OCI-M1 (cell line): ENCODE results near the gene P2RX2.
A peak's percentile ranks its signal among the peaks of the same experiment; 100 is the strongest.

ENCODE experiments used
- DNase-seq: peaks from one replicate; lab custom pipeline; 2025; lab: John Stamatoyannopoulos, UW

P2RX2 gene

GRCh38 chr12:132620113-132620898 is 1.7 kb downstream of the P2RX2 start:
- DNase-seq = no peak

GRCh38 chr12:132620899-132621656 is 2.5 kb downstream of the P2RX2 start:
- no peak for DNase-seq

- no peak for DNase-seq
Observed at GRCh38 chr12:132621657-132622435, 3.3 kb downstream of the P2RX2 start.

- peak; percentile 15 for DNase-seq
Observed at GRCh38 chr12:132622437-132623071, 4.0 kb downstream of the P2RX2 start.

- no peak for DNase-seq
Observed at GRCh38 chr12:132623072-132623869, 4.7 kb downstream of the P2RX2 start.

- no peak for DNase-seq
Observed at GRCh38 chr12:132624186-132624855, 5.7 kb downstream of the P2RX2 start.

GRCh38 chr12:132624910-132625630 is 6.5 kb downstream of the P2RX2 start:
- DNase-seq = no peak

GRCh38 chr12:132625731-132626430 is 7.3 kb downstream of the P2RX2 start:
- no peak for DNase-seq

GRCh38 chr12:132629330-132629729 is 10.8 kb downstream of the P2RX2 start:
- DNase-seq = no peak

GRCh38 chr12:132630672-132631071 is 12.1 kb downstream of the P2RX2 start:
- DNase-seq = no peak

GRCh38 chr12:132631666-132632065 is 13.1 kb downstream of the P2RX2 start:
- no peak for DNase-seq

- no peak for DNase-seq
Observed at GRCh38 chr12:132632521-132633228, 14.1 kb downstream of the P2RX2 start.

GRCh38 chr12:132633398-132633797 is 14.8 kb downstream of the P2RX2 start:
- DNase-seq = no peak

- DNase-seq = no peak
Observed at GRCh38 chr12:132633901-132634300, 15.3 kb downstream of the P2RX2 start.

GRCh38 chr12:132634411-132634990 is 15.9 kb downstream of the P2RX2 start:
- DNase-seq = no peak

GRCh38 chr12:132635076-132635955 is 16.7 kb downstream of the P2RX2 start:
- no peak for DNase-seq

- no peak for DNase-seq
Observed at GRCh38 chr12:132637811-132638210, 19.2 kb downstream of the P2RX2 start.
